Brain microvascular endothelial cell (primary cell): ENCODE data around the gene DPYSL5.

Source experiments
- DNase-seq: peaks from one replicate; pipeline ENCODE4 v3.0.0-alpha.2; 2020
- H3K27ac ChIP-seq: fragments of 250-450 bp; sonication (Bioruptor Pico); 2 replicates; pipeline ENCODE4 v1.5.1; 2020; ENCODE audit warnings: mild to moderate bottlenecking, moderate library complexity
- H3K27me3 ChIP-seq: fragments of 250-450 bp; sonication (Bioruptor Pico); replicated peaks from 2 replicates; pipeline ENCODE4 v1.5.1; 2020; ENCODE audit warnings: mild to moderate bottlenecking
- H3K36me3 ChIP-seq: fragments of 250-450 bp; sonication (Bioruptor Pico); replicated peaks from 2 replicates; pipeline ENCODE4 v1.5.1; 2020; ENCODE audit warnings: mild to moderate bottlenecking
- H3K4me3 ChIP-seq: 2 replicates; pipeline ENCODE4 v1.5.1; 2011; ENCODE audit warnings: low read depth, mild to moderate bottlenecking, control low read depth, low read length, moderate library complexity
- CTCF ChIP-seq: IDR thresholded peaks from 2 replicates; pipeline ENCODE4 v1.5.1; 2011; ENCODE audit warnings: low read depth, mild to moderate bottlenecking, moderate library complexity, low read length, control low read depth, inconsistent platforms; ENCODE audit errors: missing control alignments
- in situ Hi-C: cut with HindIII; loops from 2 replicates; pipeline ENCODE4 v1.10.0; 2017; ENCODE audit warnings: low sequenced_read_pairs, low pct_ligation_motif_present

DPYSL5 gene

GRCh38 chr2:26848336-26849055 lies 564 bp downstream of the DPYSL5 start:
- DNase-seq, result no peak
- Histone ChIP-seq H3K27me3 (peaks cover 67% of the 10 kb centered on the region), H3K27ac (no peak overlapping the region), H3K36me3 (no peaks in the 10 kb centered on the region), H3K4me3 (no peak overlapping the region)
- in situ Hi-C loops, result no loop called here
- TF ChIP-seq CTCF, result no peak

DNA sequence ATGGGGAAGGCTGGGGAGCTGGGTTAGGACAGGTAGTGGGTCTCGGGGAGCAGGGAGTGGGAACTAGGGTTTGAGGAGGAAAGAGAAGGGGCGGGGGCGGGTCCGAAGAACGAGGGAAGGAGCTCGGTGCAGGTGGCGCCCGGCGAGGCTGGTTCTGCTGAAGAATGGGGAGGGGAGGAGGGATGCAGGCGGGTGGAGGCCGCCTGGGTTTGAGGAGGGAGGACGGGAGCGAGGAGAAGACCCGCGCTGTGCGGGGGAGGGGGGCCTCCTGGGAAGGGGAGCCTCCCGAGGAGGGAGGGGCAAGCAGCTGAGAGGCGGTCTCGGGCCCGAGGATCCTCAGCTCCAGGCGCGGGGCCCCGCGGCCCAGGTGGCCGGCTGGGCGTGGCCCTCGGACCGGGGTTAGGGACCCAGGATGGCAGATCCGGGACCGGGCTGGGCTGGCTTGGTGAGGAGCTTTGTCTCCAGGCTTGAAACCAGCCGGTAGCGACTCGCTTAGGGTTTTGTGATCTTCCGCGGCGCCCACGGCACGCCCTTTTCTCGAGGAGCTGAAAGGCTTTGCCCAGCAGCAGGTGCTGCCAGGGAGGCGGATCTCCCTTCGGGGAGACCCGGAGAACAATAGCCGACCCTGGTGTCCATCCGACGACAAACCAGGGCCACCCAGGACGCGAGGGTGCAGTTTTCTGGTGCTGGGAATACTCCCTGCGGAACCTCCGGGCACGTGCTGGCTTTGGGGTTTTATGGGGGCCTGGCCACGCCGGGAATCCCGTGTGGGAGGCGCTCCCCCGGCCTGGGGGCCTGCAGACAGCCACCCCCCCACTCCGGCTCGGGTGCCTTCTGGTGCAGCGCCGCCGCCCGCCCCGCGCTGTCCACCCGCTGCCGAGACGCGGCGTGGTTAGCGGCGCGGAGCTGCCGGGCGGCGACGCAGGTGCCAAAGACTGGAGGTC lies 1.4 kb downstream of the DPYSL5 start:
- TF ChIP-seq CTCF, result no peak
- H3K36me3 ChIP-seq, result no peaks in the 10 kb centered on the region
- H3K4me3 ChIP-seq, result no peak overlapping the region
- peaks cover 68% of the 10 kb centered on the region for H3K27me3 ChIP-seq
- H3K27ac ChIP-seq, result no peak overlapping the region
- in situ Hi-C loops, result no loop called here
- no peak for DNase-seq

GRCh38 chr2:26850000-26850431 lies 2.1 kb downstream of the DPYSL5 start:
- no peak for TF ChIP-seq CTCF
- no peak overlapping the region for H3K4me3 ChIP-seq
- in situ Hi-C loops, result no loop called here
- no peak overlapping the region for H3K27ac ChIP-seq
- peaks cover 70% of the 10 kb centered on the region for H3K27me3 ChIP-seq
- no peak for DNase-seq
- no peaks in the 10 kb centered on the region for H3K36me3 ChIP-seq

DNA sequence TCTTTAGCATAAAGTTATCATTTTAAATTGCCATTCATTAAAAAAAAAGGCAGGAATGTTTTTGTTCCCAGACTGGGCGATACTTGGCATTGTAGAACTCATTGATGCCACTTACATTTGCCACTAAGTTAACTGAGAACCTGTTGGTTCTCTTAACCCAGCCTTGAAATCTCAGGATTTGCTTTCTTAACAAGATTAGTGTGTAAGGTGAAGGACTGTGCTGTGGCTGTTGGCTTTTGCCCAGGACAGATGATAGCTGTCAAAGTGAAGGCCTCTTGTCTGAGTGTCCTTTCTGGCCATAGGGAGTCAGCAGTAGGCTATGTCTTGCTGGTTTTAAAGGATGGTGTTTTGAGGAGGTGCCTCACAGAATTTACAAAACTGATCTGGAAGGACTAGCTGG lies 2.6 kb downstream of the DPYSL5 start:
- no peak overlapping the region for H3K27ac ChIP-seq
- no peaks in the 10 kb centered on the region for H3K36me3 ChIP-seq
- H3K27me3 ChIP-seq, result peaks cover 73% of the 10 kb centered on the region
- in situ Hi-C loops, result no loop called here
- no peak overlapping the region for H3K4me3 ChIP-seq
- no peak for DNase-seq
- no peak for TF ChIP-seq CTCF

GRCh38 chr2:26852405-26853306 lies 4.7 kb downstream of the DPYSL5 start:
- no peak for DNase-seq
- Histone ChIP-seq H3K4me3 (no peak overlapping the region), H3K27ac (no peak overlapping the region), H3K36me3 (no peaks in the 10 kb centered on the region), H3K27me3 (peaks cover 62% of the 10 kb centered on the region)
- TF ChIP-seq CTCF, result no peak
- in situ Hi-C loops, result no loop called here
